KMS-11 (cell line): ENCODE results near the gene VTN.

Experiments used
- H2AFZ ChIP-seq: fragments of 200-600 bp; sonication (generic); 2 replicates; pipeline ENCODE4 v1.6.1; 2016; ENCODE audit warnings: antibody characterized with exemption, mixed run types, low read depth
- H3K27ac ChIP-seq: fragments of 200-600 bp; sonication (generic); 2 replicates; pipeline ENCODE4 v1.6.1; 2016; ENCODE audit warnings: mild to moderate bottlenecking, mixed run types
- H3K27me3 ChIP-seq: fragments of 200-600 bp; sonication (generic); 2 replicates; pipeline ENCODE4 v1.6.1; 2017; ENCODE audit warnings: mild to moderate bottlenecking, low read depth, mixed run types, moderate library complexity; ENCODE audit not compliant: insufficient read depth
- H3K36me3 ChIP-seq: fragments of 200-600 bp; sonication (generic); 2 replicates; pipeline ENCODE4 v1.6.1; 2017; ENCODE audit warnings: mild to moderate bottlenecking, mixed run types; ENCODE audit not compliant: insufficient read depth
- H3K4me1 ChIP-seq: fragments of 200-600 bp; sonication (generic); 2 replicates; pipeline ENCODE4 v1.6.1; 2016; ENCODE audit warnings: mild to moderate bottlenecking, low read depth, mixed run types; ENCODE audit not compliant: poor library complexity, severe bottlenecking
- H3K4me2 ChIP-seq: fragments of 200-600 bp; sonication (generic); 2 replicates; pipeline ENCODE4 v1.7.0; 2016; ENCODE audit warnings: mild to moderate bottlenecking, mixed run types
- H3K4me3 ChIP-seq: fragments of 200-600 bp; sonication (generic); IDR thresholded peaks from 2 replicates; pipeline ENCODE4 v1.6.1; 2017; ENCODE audit warnings: low read depth, low read length, mixed read lengths; ENCODE audit not compliant: insufficient read depth
- H3K79me2 ChIP-seq: fragments of 200-600 bp; sonication (generic); 2 replicates; pipeline ENCODE4 v1.6.1; 2016; ENCODE audit warnings: low read depth, mixed run types; ENCODE audit not compliant: insufficient read depth
- H3K9ac ChIP-seq: fragments of 200-600 bp; sonication (generic); 2 replicates; pipeline ENCODE4 v1.6.1; 2016; ENCODE audit warnings: mild to moderate bottlenecking, mixed run types
- H4K20me1 ChIP-seq: fragments of 200-600 bp; sonication (generic); 2 replicates; pipeline ENCODE4 v1.6.1; 2016; ENCODE audit warnings: mild to moderate bottlenecking, mixed run types; ENCODE audit not compliant: insufficient read depth
- CTCF ChIP-seq: fragments of 200-600 bp; sonication (generic); conservative IDR thresholded peaks from 2 replicates; pipeline ENCODE4 v1.6.1; 2017; ENCODE audit warnings: low read depth, mild to moderate bottlenecking, antibody characterized with exemption, low read length, moderate library complexity, mixed read lengths

Gene VTN

DNA sequence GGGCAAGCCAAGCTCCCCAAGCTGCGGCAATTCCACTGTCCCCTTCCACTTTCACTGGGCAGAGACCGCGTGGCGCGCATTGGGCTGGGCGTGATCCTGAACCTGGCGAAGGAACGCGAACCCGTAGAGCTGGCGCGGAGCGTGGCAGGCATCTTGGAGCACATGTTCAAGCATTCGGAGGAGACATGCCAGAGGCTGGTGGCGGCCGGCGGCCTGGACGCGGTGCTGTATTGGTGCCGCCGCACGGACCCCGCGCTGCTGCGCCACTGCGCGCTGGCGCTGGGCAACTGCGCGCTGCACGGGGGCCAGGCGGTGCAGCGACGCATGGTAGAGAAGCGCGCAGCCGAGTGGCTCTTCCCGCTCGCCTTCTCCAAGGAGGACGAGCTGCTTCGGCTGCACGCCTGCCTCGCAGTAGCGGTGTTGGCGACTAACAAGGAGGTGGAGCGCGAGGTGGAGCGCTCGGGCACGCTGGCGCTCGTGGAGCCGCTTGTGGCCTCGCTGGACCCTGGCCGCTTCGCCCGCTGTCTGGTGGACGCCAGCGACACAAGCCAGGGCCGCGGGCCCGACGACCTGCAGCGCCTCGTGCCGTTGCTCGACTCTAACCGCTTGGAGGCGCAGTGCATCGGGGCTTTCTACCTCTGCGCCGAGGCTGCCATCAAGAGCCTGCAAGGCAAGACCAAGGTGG is 11.2 kb upstream of the VTN start:
- no peaks in the 10 kb centered on the region for H4K20me1 ChIP-seq
- H2AFZ ChIP-seq, result no peak overlapping the region
- no peaks in the 10 kb centered on the region for H3K4me1 ChIP-seq
- H3K9ac ChIP-seq, result no peak overlapping the region
- no peak overlapping the region for H3K4me3 ChIP-seq
- H3K27me3 ChIP-seq, result no peaks in the 10 kb centered on the region
- TF ChIP-seq CTCF, result no peak
- no peaks in the 10 kb centered on the region for H3K79me2 ChIP-seq
- H3K36me3 ChIP-seq, result no peaks in the 10 kb centered on the region
- no peak overlapping the region for H3K4me2 ChIP-seq
- H3K27ac ChIP-seq, result no peak overlapping the region

- TF ChIP-seq CTCF, result no peak
- Histone ChIP-seq H3K27ac (no peak overlapping the region), H3K79me2 (no peaks in the 10 kb centered on the region), H3K4me1 (no peaks in the 10 kb centered on the region), H3K36me3 (no peaks in the 10 kb centered on the region), H3K4me3 (no peak overlapping the region), H4K20me1 (no peaks in the 10 kb centered on the region), H3K4me2 (no peak overlapping the region), H3K9ac (no peak overlapping the region), H2AFZ (no peak overlapping the region), H3K27me3 (no peaks in the 10 kb centered on the region)
These were observed 10.0 kb upstream of the VTN start for GRCh38 chr17:28379814-28380801.

DNA sequence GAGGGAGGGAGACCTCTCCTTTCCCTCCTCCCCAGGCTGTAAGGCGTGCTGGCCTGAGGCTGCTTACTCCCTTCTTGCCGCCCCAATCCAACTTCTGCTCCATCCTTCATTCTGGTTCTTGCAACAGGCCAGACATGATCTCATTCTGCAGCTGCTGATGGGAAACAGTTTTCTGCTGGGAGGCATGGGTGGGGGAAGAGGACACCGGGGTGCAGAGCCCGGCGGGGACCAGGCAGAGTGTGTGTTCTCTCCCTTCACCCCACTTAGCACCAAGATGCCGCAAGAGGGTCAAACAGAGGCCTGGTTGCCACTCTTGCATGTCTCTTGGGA is 2.8 kb upstream of the VTN start:
- H3K9ac ChIP-seq, result no peak overlapping the region
- no peaks in the 10 kb centered on the region for H3K36me3 ChIP-seq
- H3K4me1 ChIP-seq, result peaks cover 18% of the 10 kb centered on the region
- peak overlapping the region; percentile 94 for H3K4me2 ChIP-seq
- no peak for TF ChIP-seq CTCF
- no peak overlapping the region for H2AFZ ChIP-seq
- no peak overlapping the region for H3K4me3 ChIP-seq
- no peaks in the 10 kb centered on the region for H4K20me1 ChIP-seq
- no peak overlapping the region for H3K27ac ChIP-seq
- no peaks in the 10 kb centered on the region; the same call in 1 of the 2 replicates for H3K27me3 ChIP-seq
- H3K79me2 ChIP-seq, result no peaks in the 10 kb centered on the region

GRCh38 chr17:28372203-28372944 is 2.3 kb upstream of the VTN start:
- H2AFZ ChIP-seq, result peak overlapping the region; percentile 98
- H4K20me1 ChIP-seq, result no peaks in the 10 kb centered on the region
- H3K36me3 ChIP-seq, result no peaks in the 10 kb centered on the region
- H3K9ac ChIP-seq, result peak overlapping the region; percentile 41; the same call in 1 of the 2 replicates
- H3K79me2 ChIP-seq, result no peaks in the 10 kb centered on the region
- H3K27ac ChIP-seq, result no peak overlapping the region
- peak overlapping the region; percentile 94 for H3K4me2 ChIP-seq
- H3K27me3 ChIP-seq, result no peaks in the 10 kb centered on the region; the same call in 1 of the 2 replicates
- no peak overlapping the region for H3K4me3 ChIP-seq
- peaks cover 18% of the 10 kb centered on the region for H3K4me1 ChIP-seq
- no peak for TF ChIP-seq CTCF
